PC-9 (cell line): Measurements from ENCODE around the gene PCLAF.

Experiments used
- EZH2 ChIP-seq: fragments of 200-600 bp; sonication (generic); IDR thresholded peaks from 2 replicates; pipeline ENCODE4 v1.8.0; 2017; ENCODE audit warnings: antibody characterized with exemption, low read depth
- TF ChIP-seq, protein P1 (sequence below): fragments of 200-600 bp; sonication (generic); conservative IDR thresholded peaks from 2 replicates; pipeline ENCODE4 v1.6.1; 2017; ENCODE audit warnings: mixed run types, antibody characterized with exemption, mild to moderate bottlenecking, moderate library complexity

DNA sequence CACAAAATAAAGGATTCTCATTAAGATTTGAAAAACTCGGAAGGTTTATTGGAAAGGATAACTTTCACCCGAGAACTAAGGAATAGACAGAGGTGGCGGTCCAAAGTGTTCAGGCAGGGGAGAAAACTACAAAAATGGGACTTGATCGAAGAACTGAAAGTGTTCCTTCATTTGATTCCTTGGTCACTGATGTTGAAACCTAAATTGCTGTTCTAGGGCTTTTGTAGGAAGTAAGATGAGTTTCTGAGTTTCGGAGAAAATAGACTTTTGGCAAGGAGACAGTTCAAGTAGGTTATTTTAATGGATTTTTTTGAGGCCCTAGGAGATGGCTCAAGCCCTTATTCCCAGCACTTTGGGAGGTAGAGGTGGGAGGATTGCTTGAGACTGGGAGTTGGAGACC lies 7.8 kb upstream of the PCLAF start:
- TF ChIP-seq, protein P1, sequence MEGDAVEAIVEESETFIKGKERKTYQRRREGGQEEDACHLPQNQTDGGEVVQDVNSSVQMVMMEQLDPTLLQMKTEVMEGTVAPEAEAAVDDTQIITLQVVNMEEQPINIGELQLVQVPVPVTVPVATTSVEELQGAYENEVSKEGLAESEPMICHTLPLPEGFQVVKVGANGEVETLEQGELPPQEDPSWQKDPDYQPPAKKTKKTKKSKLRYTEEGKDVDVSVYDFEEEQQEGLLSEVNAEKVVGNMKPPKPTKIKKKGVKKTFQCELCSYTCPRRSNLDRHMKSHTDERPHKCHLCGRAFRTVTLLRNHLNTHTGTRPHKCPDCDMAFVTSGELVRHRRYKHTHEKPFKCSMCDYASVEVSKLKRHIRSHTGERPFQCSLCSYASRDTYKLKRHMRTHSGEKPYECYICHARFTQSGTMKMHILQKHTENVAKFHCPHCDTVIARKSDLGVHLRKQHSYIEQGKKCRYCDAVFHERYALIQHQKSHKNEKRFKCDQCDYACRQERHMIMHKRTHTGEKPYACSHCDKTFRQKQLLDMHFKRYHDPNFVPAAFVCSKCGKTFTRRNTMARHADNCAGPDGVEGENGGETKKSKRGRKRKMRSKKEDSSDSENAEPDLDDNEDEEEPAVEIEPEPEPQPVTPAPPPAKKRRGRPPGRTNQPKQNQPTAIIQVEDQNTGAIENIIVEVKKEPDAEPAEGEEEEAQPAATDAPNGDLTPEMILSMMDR, result no peak
- TF ChIP-seq EZH2, result no peak
